HG02623 (cell line): ENCODE measurements around the gene AGBL3.

Experiments used
- ATAC-seq: cut with Tn5 transposase; IDR thresholded peaks from one replicate; pipeline ENCODE4 v1.9.1; 2021; ENCODE audit warnings: moderate library complexity; ENCODE audit not compliant: unreplicated experiment

Gene AGBL3

DNA sequence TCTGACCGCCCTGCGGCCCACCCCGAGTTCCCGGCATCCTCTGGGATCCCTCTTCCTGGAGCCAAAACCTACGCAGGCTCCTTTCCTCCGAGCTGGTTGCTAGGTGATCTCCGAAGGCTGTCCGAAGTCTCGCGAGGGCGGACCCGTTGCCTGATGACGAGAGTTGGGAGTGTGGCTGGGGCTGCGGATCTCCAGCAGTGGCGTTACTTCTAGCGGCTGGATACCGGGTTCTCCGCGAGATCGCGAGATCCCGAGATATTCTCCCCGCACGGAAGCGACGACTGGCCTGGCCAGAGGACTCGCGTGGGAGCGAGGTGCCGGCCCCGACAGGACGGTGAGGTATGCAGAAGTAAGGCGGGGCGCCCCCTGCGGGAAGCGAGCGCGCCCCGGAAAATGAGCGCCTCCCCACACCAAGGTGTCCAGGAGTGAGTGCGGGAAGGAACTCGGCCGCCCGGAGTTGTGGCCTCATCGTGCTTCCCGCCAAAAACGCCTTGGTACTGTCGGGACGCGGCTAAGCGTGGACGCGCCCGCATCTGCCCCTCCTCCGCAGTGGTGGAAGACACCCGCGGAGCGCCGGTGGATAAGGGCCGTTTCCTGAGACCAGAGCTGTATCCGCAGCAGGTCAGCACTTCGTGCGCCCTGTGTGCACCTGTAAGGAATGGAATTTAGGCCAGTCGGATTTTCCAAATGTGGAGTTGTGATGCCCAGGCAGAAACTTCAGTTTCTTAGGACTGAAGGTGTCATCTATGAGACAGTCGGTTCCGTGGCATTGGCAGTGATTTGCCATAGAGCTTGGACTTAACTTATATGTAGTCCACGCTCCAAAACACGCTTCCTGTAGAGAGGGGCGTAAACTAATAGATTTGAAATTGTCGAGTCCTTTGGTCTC, at the start of gene AGBL3:
AGBL3 (plus strand) TSS at position 146 of the 889 bp plus-strand sequence. CDS start 1,426 bp downstream, outside the sequence.
- ATAC-seq = peak; percentile 89

- no peak for ATAC-seq
Measured at GRCh38 chr7:134936893-134937510, 49.3 kb upstream of the AGBL3 start.

DNA sequence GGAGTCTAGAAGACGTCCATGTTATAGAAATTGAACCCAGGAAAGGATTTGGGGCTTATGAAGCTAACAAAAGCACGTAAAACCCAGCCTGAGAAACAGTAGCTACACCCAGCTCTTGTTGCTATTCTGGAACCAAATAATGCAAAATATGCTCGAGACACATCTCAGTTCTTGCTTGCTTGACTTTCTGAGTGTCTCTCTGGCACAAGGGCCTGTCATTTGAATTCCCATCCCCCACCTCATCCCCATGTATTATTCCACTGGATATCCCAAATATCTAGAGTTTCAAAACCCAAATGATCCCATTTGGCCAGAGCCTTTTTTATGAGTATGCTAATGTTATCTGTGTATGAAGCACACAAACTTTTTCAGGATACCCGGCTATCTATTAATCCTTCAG, 48.2 kb upstream of the AGBL3 start:
- no peak for ATAC-seq

- ATAC-seq = no peak
Measured at GRCh38 chr7:134939136-134939535, 47.2 kb upstream of the AGBL3 start.

DNA sequence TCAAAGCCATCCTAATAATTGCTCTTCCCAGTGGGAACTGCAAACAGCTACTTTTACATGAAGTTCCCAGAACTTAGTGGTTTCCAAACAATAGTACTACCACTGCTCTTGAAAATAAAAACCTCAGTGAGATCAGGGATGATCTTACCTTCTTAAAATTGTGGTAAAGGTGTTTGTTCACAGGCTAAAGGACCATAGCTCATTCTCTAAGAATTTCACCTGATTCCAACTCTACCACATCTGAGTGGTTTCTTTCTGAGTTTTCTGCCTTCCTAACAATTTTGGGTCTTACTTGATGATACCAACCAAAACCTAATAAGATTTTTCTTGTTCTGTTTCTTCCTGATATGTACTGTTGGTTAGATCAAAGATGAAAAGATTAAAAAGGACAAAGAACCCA, 45.6 kb upstream of the AGBL3 start:
- no peak for ATAC-seq

DNA sequence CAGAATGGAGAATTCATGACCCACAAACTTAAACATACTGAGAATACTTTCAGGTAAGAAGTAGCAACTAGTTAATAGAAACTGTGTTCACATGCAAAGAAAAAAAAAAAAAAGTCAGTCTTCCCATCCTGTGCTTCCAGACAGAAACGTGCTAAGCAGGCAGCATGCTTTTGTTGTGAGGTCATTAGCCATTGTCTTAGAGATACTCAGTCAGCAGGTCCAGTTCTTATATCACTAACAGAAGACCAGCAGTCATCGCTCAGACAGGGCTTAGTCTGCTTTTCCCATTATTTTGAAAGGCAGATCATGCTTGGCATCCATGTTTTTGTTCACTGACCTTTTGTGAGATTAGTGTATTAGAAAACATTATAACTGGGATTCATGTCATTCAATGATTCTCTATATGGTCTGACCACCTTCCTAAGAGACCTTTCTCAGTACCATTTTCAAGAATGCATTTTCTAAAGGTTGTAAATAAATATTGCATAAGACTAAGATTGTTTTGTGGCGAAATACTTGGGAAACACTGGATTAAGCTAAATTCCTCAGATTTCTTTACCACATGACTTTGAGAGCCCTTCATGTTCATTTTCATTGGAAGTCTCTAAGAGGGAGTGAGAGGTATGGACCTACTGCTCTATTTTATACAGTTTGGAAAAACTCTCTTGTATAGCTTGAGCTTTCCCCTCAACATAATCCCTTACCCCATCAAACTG, 45.0 kb upstream of the AGBL3 start:
- no peak for ATAC-seq

GRCh38 chr7:134941952-134942351, 44.4 kb upstream of the AGBL3 start:
- ATAC-seq = no peak

- ATAC-seq = no peak
Measured at GRCh38 chr7:134942690-134943466, 43.4 kb upstream of the AGBL3 start.

DNA sequence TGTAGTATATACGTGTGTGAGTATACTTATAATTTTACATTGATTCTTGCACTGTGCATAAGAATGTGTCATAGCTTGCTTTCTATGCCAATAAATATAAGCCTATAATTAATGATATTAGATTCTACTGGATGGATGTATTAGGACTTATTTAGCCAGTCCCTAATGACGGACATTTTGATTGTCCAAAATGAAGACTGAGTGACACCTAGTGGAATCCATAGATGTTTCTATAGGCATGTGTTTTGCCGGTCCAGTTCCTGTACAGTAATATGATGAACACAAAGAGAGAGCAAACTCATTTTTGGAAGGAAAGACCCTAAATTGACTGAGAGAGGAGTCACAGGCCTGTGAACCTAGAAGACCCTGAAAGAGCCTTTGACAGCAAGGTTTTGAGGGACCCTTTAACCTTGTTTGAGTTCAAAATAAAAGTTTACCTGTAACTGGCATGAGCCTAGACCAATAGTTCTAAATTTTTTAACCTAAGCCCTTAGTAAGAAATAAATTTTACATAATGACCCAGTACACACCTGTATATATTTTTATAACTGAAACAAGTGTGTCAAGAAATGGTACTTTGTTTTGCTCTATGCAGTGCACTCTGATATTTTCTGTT, 42.4 kb upstream of the AGBL3 start:
- peak; percentile 55 for ATAC-seq

DNA sequence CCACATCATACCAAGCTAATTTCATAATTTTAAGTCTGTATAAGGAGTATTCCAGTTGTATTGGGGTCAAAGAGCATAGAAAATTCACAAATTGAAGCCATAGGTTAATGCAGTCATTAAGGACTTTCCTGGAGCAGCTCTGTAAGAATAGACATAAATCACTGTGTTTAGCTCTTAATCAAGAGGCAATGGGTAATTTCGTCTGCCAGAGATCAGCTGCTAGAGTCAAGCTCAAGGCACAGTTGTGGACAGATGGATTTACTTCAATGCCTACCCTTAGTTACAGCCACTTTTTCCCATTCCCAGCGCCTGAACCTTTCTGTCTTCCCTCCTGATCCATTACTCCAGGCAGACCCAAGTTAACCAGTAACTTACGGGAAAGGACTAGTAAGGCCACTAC, 40.6 kb upstream of the AGBL3 start:
- ATAC-seq = no peak

DNA sequence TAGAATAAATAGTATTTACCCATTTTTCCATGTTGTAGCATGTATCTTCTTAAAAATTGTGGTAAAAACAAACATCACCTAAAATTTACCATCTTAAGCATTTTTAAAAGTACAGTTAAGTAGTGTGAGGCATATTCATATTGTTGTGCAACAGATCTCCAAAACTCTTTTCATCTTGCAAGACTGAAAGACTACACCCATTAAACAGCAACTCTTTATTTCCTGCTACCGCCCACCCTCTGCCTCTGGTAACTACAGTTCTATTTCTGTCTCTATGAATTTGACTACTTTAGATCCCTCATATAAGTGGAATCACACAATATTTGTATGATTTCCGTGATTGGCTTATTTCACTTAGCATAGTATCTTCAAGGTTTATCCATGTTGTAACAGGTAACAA, 40.0 kb upstream of the AGBL3 start:
- ATAC-seq = no peak

DNA sequence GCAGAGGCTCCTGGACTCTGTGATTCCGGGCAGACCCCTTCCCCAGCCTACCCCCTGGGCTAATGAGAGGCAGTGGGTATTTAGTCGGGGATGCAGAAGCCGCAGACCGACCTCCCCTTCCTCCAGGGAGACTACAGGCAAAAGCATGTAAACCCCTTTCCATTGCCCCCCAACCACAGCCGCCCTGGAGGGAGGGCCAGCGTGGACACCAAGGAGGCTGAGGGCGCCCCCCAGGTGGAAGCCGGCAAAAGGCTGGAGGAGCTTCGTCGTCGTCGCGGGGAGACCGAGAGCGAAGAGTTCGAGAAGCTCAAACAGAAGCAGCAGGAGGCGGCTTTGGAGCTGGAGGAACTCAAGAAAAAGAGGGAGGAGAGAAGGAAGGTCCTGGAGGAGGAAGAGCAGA, 39.0 kb upstream of the AGBL3 start:
- no peak for ATAC-seq

DNA sequence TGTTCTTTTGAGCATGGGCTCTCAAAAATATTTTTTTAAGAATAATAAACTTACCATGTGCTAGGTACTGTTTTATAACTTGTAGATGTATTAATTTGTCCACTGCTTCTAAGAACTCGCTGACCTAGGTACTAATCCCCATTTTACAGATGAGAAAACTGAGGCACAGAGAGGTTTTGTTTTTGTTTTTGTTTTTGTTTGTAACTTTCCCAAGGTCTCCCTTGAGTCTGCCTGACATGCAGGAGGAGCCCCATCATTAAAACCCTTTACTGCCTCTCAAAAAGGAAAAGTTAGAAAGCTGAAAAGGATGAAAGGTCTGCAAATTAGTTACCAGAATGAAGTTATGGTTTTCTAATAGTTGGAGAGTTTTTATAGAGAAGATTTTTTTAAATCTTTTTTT, 38.5 kb upstream of the AGBL3 start:
- no peak for ATAC-seq

DNA sequence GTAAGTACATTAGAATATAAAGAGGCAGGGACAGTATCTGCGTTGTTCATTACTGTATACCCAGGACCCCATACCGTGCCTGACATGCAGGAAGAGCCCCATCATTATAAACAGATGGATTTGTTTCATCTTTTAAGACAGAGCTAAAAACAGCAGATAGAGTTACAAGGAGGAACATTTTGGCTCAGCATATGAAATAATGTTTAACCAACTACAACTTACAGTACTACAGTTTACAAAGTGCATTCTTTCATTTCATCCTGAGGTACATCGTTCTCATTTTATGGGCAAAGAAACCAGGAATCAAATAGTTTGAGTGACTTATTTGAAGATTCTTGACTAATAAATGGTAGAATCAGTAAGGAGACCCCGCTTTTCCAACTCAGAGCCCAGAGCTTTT, 38.1 kb upstream of the AGBL3 start:
- no peak for ATAC-seq

DNA sequence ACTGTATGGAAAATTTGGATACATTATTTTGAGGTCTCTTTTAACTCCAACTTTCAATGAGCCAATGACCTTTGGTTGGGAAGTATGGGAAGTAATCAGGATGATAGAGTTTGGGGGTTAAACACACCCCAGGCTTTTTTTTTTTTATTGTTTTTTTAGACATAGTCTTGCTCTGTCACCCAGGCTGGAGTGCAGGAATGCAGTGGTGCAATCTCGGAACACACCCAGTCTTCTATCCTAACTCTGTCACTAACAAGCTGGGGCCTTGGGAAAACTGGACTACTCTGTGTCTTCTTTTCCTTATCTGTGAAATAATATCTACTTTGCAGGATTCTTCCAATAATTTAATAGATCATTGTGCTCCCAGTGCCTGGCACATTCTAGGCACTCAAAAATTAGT, 37.6 kb upstream of the AGBL3 start:
- ATAC-seq = no peak

DNA sequence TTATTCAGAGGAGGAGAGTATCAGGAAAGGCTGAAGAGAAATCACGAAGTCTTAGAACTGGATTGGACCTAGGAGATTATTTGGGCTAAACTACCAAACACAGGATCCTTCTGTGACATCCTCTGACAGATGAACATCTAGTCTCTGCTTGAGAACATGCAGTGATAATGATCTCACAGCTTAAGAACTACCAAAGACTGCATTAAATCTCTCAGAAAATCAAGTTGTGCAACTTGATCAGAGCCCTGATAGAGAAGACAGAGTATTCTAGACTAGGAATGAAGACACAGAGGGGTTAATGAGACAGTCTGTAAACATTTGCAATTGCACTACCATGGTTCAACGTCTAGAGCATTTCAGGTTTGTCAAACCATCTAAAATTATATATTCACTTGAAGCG, 37.1 kb upstream of the AGBL3 start:
- no peak for ATAC-seq

GRCh38 chr7:134954197-134955082, 31.9 kb upstream of the AGBL3 start:
- no peak for ATAC-seq

GRCh38 chr7:134957005-134957404, 29.3 kb upstream of the AGBL3 start:
- ATAC-seq = no peak

GRCh38 chr7:134959810-134960209, 26.5 kb upstream of the AGBL3 start:
- no peak for ATAC-seq
